K562 (cell line): ENCODE results near the gene AANAT. TPM values are rescaled to one million over a fixed set of nuclear protein-coding genes. Genes with fewer than 3 reads are reported as not detected.

Source experiments
- ATAC-seq: fragments of 200-7000 bp; cut with Tn5 transposase; 3 replicates; pipeline ENCODE4 v1.9.1; 2020; ENCODE audit warnings: moderate library complexity
- BruUV-seq: library from RNA; stranded (reverse); fragments of 400-500 nt; replicated peaks from 2 replicates; lab custom pipeline; 2021; lab: Mats Ljungman, UMichigan
- CTCF ChIA-PET: fragments of 300-600 bp; formaldehyde crosslinking; extraction: SDS; loops from one replicate; lab custom pipeline; 2021; ENCODE audit warnings: low intra/inter-chr PET ratio; lab: Yijun Ruan, JAX
- POLR2A ChIA-PET: fragments of 300-600, 350-650 bp; sonication (Branson Sonifier 250); formaldehyde crosslinking; extraction: SDS; loops from one replicate; lab custom pipeline; 2021; ENCODE audit warnings: antibody characterized with exemption, inconsistent platforms; lab: Yijun Ruan, JAX
- DNase-seq, 4 experiments: peaks; one replicate each; pipeline versions ENCODE4 v3.0.0 to v3.0.0-alpha.2; 2011 to 2018; ENCODE audit warnings: low spot score in 3 of 4, mixed read lengths in 3 of 4; ENCODE audit errors: extremely low read depth in 1 of 4
- FAIRE-seq: peaks from 2 replicates; lab custom pipeline; 2011; peaks lifted over from hg19 to GRCh38; lab: Jason Lieb, UNC
- H2AFZ ChIP-seq: 2 replicates; pipeline ENCODE4 v1.6.0; 2011; ENCODE audit warnings: low read depth, low read length, control low read depth, inconsistent platforms
- H3K27ac ChIP-seq: fragments of 200-600 bp; 3 replicates; pipeline ENCODE4 v1.8.0; 2011; ENCODE audit warnings: low read depth, mild to moderate bottlenecking, control low read depth, inconsistent platforms, low read length, moderate library complexity, mixed read lengths; ENCODE audit errors: extremely low read depth
- H3K27me3 ChIP-seq, 2 experiments: fragments of 300-600 bp in 1 of 2; 2 replicates in 1 of 2; 3 replicates in 1 of 2; pipeline versions ENCODE4 v1.6.0 to v1.8.0; 2011; ENCODE audit warnings: inconsistent platforms in 2 of 2, low read length in 2 of 2, mild to moderate bottlenecking in 1 of 2, mixed read lengths in 1 of 2, moderate library complexity in 1 of 2; ENCODE audit not compliant: control insufficient read depth in 2 of 2, insufficient read depth in 2 of 2
- H3K36me3 ChIP-seq: fragments of 300-600 bp; 3 replicates; pipeline ENCODE4 v1.8.0; 2011; ENCODE audit warnings: mild to moderate bottlenecking, low read length, inconsistent platforms; ENCODE audit not compliant: control insufficient read depth, insufficient read depth
- H3K4me1 ChIP-seq, 2 experiments: fragments of 200-600 bp in 1 of 2; replicated peaks in 1 of 2; 2 replicates in 1 of 2; 3 replicates in 1 of 2; pipeline versions ENCODE4 v1.5.1 to v1.8.0; 2011; ENCODE audit warnings: inconsistent platforms in 2 of 2, low read length in 2 of 2, mild to moderate bottlenecking in 1 of 2, mixed read lengths in 1 of 2, moderate library complexity in 1 of 2; ENCODE audit not compliant: control insufficient read depth in 2 of 2, insufficient read depth in 2 of 2
- H3K4me2 ChIP-seq: 2 replicates; pipeline ENCODE4 v1.6.1; 2011; ENCODE audit warnings: low read length, control low read depth, inconsistent platforms, mixed read lengths; ENCODE audit not compliant: insufficient read depth
- H3K4me3 ChIP-seq: fragments of 200-600 bp; sonication (generic), shearing (Covaris generic); 2 replicates; pipeline ENCODE4 v1.5.1; 2016; ENCODE audit warnings: control low read depth, inconsistent platforms
- H3K79me2 ChIP-seq: fragments of 200-600 bp; 3 replicates; pipeline ENCODE4 v1.8.0; 2011; ENCODE audit warnings: low read length, inconsistent platforms; ENCODE audit not compliant: control insufficient read depth, insufficient read depth
- H3K9ac ChIP-seq, 2 experiments: 2 replicates each; pipeline versions ENCODE4 v1.6.0 to v1.6.1; 2011; ENCODE audit warnings: low read depth in 2 of 2, low read length in 2 of 2, control low read depth in 1 of 2, inconsistent platforms in 1 of 2, mild to moderate bottlenecking in 1 of 2, mixed read lengths in 1 of 2; ENCODE audit not compliant: insufficient read depth in 1 of 2
- H3K9me1 ChIP-seq: one replicate; pipeline ENCODE4 v1.6.0; 2011; ENCODE audit warnings: inconsistent platforms, mild to moderate bottlenecking, low read length, moderate library complexity; ENCODE audit not compliant: control insufficient read depth, insufficient read depth
- H3K9me3 ChIP-seq: replicated peaks from 2 replicates; pipeline ENCODE4 v1.5.1; 2011; ENCODE audit warnings: low read depth, low read length, inconsistent platforms; ENCODE audit not compliant: control insufficient read depth, insufficient read depth
- H4K20me1 ChIP-seq: replicated peaks from 2 replicates; pipeline ENCODE4 v1.6.1; 2011; ENCODE audit warnings: low read length, inconsistent platforms, mixed read lengths; ENCODE audit not compliant: control insufficient read depth, insufficient read depth
- BMI1 ChIP-seq: fragments of 150-350 bp; IDR thresholded peaks from 2 replicates; pipeline ENCODE4 v1.6.1; 2014; ENCODE audit warnings: low read length
- ESRRB ChIP-seq: fragments of 250-450 bp; sonication (Bioruptor Pico); IDR thresholded peaks from 2 replicates; pipeline ENCODE4 v1.5.0; 2020; ENCODE audit warnings: mild to moderate bottlenecking, moderate library complexity, borderline replicate concordance
- HMGN3 ChIP-seq: IDR thresholded peaks from 2 replicates; pipeline ENCODE4 v1.6.1; 2011; ENCODE audit warnings: borderline replicate concordance, low read depth, mild to moderate bottlenecking, mixed read lengths, low read length; ENCODE audit not compliant: insufficient read length; ENCODE audit errors: extremely low read depth
- MAFG ChIP-seq: fragments of 450-650 bp; conservative IDR thresholded peaks from 2 replicates; pipeline ENCODE4 v1.6.1; 2016; ENCODE audit warnings: missing genetic modification characterization, missing compliant biosample characterization
- MTF1 ChIP-seq: fragments of 250-450 bp; sonication (Bioruptor Pico); IDR thresholded peaks from 2 replicates; pipeline ENCODE4 v1.9.0; 2021; ENCODE audit warnings: moderate library complexity, mild to moderate bottlenecking, inconsistent platforms, borderline replicate concordance
- NFIX ChIP-seq: fragments of 250-450 bp; sonication (Bioruptor Pico); IDR thresholded peaks from 2 replicates; pipeline ENCODE4 v1.4.0; 2020; ENCODE audit warnings: low read depth, mild to moderate bottlenecking, moderate library complexity
- RFX5 ChIP-seq: IDR thresholded peaks from 2 replicates; pipeline ENCODE4 v1.6.1; 2011; ENCODE audit warnings: low read depth, mild to moderate bottlenecking, improper control_type of control experiment, low read length
- SNIP1 ChIP-seq: fragments of 450-650 bp; IDR thresholded peaks from 2 replicates; pipeline ENCODE4 v1.7.1; 2017; ENCODE audit warnings: low read depth, mild to moderate bottlenecking
- TFAM ChIP-seq: fragments of 250-450 bp; sonication (Bioruptor Pico); conservative IDR thresholded peaks from 2 replicates; pipeline ENCODE4 v1.5.0; 2021; ENCODE audit warnings: mild to moderate bottlenecking, moderate library complexity
- ZNF324 ChIP-seq: fragments of 250-450 bp; sonication (Bioruptor Pico); IDR thresholded peaks from 2 replicates; pipeline ENCODE4 v1.4.0; 2020; ENCODE audit warnings: mild to moderate bottlenecking
- ZNF347 ChIP-seq: fragments of 450-650 bp; formaldehyde crosslinking; IDR thresholded peaks from 2 replicates; pipeline ENCODE4 v1.4.0; 2020; ENCODE audit warnings: low read depth, mild to moderate bottlenecking, moderate library complexity
- WGBS: fragments of 100-300 bp; shearing (Covaris generic); methylation state at CpG from one replicate; pipeline ENCODE4 v1.1.6; 2016; ENCODE audit warnings: low coverage, mixed read lengths; ENCODE audit not compliant: insufficient coverage; ENCODE audit errors: missing lambda C conversion rate; 5-methylcytosine and 5-hydroxymethylcytosine counted together
- in situ Hi-C: fragments of 300-500 bp; cut with MboI; formaldehyde crosslinking; loops from 4 replicates; pipeline ENCODE4 v1.15.0; 2018; ENCODE audit warnings: inconsistent platforms, mixed read lengths
- intact Hi-C: fragments of 100-400 bp; cut with micrococcal nuclease; formaldehyde crosslinking; loops from 2 replicates; pipeline ENCODE4 v1.14.2; 2022
- polyA plus RNA-seq, 8 experiments: library from polyadenylated mRNA; depleted of rRNA in 4 of 8; stranded (reverse) in 5 of 8; unstranded in 3 of 8; fragments of >200 nt; fragmentation: Nextera tagmentation in 2 of 8; fragmentation: Illumina TruSeq in 1 of 8; extraction: Ambion mirVana in 2 of 8; extraction: Trizol in 1 of 8; gene quantifications; 2 replicates each; pipeline versions ENCODE4 v1.2.1 to v1.2.3, GENCODE V29; 2011 to 2014; ENCODE audit warnings: inconsistent platforms in 1 of 8, missing spikeins in 1 of 8
- total RNA-seq, 7 experiments: library from RNA; depleted of rRNA in 6 of 7; stranded (reverse); fragments of >200 nt in 6 of 7; fragmentation: Illumina TruSeq in 2 of 7; extraction: Trizol in 2 of 7; gene quantifications; 2 replicates each; pipeline versions ENCODE4 v1.2.1 to v1.2.3, GENCODE V29; 2011 to 2021; ENCODE audit warnings: low replicate concordance in 1 of 7
- TF ChIP-seq, protein P1 (sequence below), 3 experiments: IDR thresholded peaks in 2 of 3; conservative IDR thresholded peaks in 1 of 3; 2 replicates each; pipeline ENCODE4 v1.5.1; 2011 to 2012; ENCODE audit warnings: low read length in 3 of 3, mild to moderate bottlenecking in 3 of 3, control low read depth in 2 of 3, improper control_type of control experiment in 1 of 3, inconsistent platforms in 1 of 3, low read depth in 1 of 3, mixed read lengths in 1 of 3, moderate library complexity in 1 of 3; ENCODE audit not compliant: insufficient read depth in 2 of 3
- TF ChIP-seq, protein P2 (sequence below): sonication (generic); formaldehyde crosslinking; IDR thresholded peaks from 2 replicates; pipeline ENCODE4 v1.8.0; 2022; ENCODE audit warnings: missing genetic modification reagents, mild to moderate bottlenecking, borderline replicate concordance
- TF ChIP-seq, protein P3 (sequence below): fragments of 250-450 bp; sonication (Bioruptor Pico); IDR thresholded peaks from 2 replicates; pipeline ENCODE4 v1.9.0; 2021; ENCODE audit warnings: mild to moderate bottlenecking

AANAT gene
- total and polyA plus RNA-seq, 9 of the 15 experiments (the other 6 are each of a cell fraction or from before 2014, with no cell fraction given) = not detected

DNA sequence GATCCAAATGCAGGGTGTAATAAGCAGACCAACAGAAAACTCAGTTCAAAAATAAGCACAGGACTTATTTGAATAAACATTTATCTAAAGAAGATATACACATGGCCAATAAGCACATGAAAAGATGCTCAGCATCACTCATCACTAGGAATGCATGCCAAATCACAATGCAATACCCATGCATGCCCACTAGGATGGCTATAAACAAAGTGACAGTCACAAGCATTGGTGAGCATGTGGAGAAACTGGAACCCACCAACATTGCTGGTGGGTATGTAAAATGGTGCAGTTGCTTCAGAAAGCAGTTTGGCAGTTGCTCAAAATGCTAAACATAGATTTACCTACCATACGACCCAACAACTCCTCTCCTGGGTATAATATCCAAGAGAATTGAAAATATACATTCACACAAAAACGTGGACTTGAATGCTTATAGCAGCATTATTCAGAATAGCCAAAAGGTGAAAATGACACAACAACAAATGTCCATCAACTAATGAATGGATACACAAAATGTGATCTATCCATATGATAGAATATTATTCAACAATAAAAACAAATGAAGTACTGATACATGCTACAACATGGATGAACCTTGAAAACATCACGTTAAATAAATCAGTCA, 34.6 kb upstream of the AANAT start (continued):
- TF ChIP-seq, protein P1, sequence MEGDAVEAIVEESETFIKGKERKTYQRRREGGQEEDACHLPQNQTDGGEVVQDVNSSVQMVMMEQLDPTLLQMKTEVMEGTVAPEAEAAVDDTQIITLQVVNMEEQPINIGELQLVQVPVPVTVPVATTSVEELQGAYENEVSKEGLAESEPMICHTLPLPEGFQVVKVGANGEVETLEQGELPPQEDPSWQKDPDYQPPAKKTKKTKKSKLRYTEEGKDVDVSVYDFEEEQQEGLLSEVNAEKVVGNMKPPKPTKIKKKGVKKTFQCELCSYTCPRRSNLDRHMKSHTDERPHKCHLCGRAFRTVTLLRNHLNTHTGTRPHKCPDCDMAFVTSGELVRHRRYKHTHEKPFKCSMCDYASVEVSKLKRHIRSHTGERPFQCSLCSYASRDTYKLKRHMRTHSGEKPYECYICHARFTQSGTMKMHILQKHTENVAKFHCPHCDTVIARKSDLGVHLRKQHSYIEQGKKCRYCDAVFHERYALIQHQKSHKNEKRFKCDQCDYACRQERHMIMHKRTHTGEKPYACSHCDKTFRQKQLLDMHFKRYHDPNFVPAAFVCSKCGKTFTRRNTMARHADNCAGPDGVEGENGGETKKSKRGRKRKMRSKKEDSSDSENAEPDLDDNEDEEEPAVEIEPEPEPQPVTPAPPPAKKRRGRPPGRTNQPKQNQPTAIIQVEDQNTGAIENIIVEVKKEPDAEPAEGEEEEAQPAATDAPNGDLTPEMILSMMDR (IDR thresholded peaks at IDR 0.05 in 2 of 3, conservative IDR thresholded peaks at IDR 0.05 in 1 of 3; ENCODE audit: insufficient read depth in 2 of 3, low read depth in 1 of 3, low read length in 3 of 3) = peak; percentile 15 to 41 (median 30); a peak in 4 of 6 replicates
- TF ChIP-seq MTF1 = no peak

DNA sequence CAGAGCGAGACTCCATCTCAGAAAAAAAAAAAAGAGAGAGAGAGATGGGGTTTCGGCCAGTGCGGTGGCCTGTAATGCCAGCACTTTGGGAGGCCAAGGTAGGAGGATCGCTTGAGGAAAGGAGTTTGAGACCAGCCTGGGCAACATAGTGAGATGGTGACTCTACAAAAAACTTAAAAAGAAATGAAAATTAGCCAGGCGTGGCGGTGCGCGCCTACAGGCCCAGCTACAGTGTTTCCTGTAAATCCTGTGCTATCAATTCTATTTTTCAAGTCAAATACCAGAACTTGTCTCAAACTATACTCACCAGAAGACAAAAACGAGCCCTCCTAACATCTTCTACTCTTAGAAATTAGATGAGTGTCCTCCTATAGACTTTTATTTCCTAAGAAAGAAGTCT, 33.7 kb upstream of the AANAT start:
- Histone ChIP-seq H3K79me2 (peaks cover 64% of the 10 kb centered on the region), H3K9me1 (no peaks in the 10 kb centered on the region), H3K4me2 (no peak overlapping the region), H3K4me1 (peaks cover 0 to under 1% of the 10 kb centered on the region in 2 experiments; a peak in 2 of 5 replicates), H4K20me1 (peaks cover 16% of the 10 kb centered on the region; the same call in 1 of the 2 replicates), H3K9me3 (no peaks in the 10 kb centered on the region), H3K27ac (no peak overlapping the region), H3K4me3 (no peak overlapping the region), H3K27me3 (no peaks in the 10 kb centered on the region), H3K9ac (no peak overlapping the region), H3K36me3 (peaks cover 5% of the 10 kb centered on the region; the same call in 2 of the 3 replicates), H2AFZ (no peak overlapping the region)
- intact Hi-C loops (no loop called here), in situ Hi-C loops (no loop called here)
- DNase-seq (no peak), ATAC-seq (no peak), FAIRE-seq (no peak)
- WGBS = 85% methylated on average over 9 of the region's 9 CpGs
- BruUV-seq = no TSS peak
- CTCF ChIA-PET = no interaction called here
- POLR2A ChIA-PET = no interaction called here
- TF ChIP-seq, protein P2, sequence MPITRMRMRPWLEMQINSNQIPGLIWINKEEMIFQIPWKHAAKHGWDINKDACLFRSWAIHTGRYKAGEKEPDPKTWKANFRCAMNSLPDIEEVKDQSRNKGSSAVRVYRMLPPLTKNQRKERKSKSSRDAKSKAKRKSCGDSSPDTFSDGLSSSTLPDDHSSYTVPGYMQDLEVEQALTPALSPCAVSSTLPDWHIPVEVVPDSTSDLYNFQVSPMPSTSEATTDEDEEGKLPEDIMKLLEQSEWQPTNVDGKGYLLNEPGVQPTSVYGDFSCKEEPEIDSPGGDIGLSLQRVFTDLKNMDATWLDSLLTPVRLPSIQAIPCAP (CRISPR knock-in tag) = no peak
- TF ChIP-seq, protein P3, sequence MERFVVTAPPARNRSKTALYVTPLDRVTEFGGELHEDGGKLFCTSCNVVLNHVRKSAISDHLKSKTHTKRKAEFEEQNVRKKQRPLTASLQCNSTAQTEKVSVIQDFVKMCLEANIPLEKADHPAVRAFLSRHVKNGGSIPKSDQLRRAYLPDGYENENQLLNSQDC (CRISPR knock-in tag) = no peak
- TF ChIP-seq ESRRB (CRISPR knock-in tag) = no peak
- TF ChIP-seq NFIX (CRISPR knock-in tag) = no peak
- no peak for TF ChIP-seq MAFG (tag)
- TF ChIP-seq ZNF324 (CRISPR knock-in tag) = no peak
- no peak for TF ChIP-seq RFX5
- TF ChIP-seq SNIP1 = no peak
- no peak for TF ChIP-seq ZNF347
- no peak for TF ChIP-seq BMI1
- no peak for TF ChIP-seq TFAM (CRISPR knock-in tag)
- no peak for TF ChIP-seq HMGN3
